Upper lobe of left lung (tissue), 4 donors: ENCODE measurements around the gene ASIP.

Experiments
- CTCF ChIP-seq, 6 experiments: fragments of 450-650 bp in 4 of 6; fragments of 200-600 bp in 2 of 6; sonication (generic) in 2 of 6; IDR thresholded peaks; one replicate each; pipeline ENCODE4 v1.5.1; 2016 to 2019; ENCODE audit warnings: antibody characterized with exemption in 6 of 6
- POLR2A ChIP-seq, 4 donors: fragments of 450-650 bp; IDR thresholded peaks; one replicate each; pipeline ENCODE4 v1.5.1; 2016 to 2017; ENCODE audit warnings: antibody characterized with exemption in 4 of 4, mild to moderate bottlenecking in 2 of 4
- POLR2AphosphoS5 ChIP-seq, 2 donors: sonication (generic); formaldehyde crosslinking; IDR thresholded peaks; one replicate each; pipeline ENCODE4 v1.5.1; 2017; ENCODE audit warnings: antibody characterized with exemption in 2 of 2

DNA sequence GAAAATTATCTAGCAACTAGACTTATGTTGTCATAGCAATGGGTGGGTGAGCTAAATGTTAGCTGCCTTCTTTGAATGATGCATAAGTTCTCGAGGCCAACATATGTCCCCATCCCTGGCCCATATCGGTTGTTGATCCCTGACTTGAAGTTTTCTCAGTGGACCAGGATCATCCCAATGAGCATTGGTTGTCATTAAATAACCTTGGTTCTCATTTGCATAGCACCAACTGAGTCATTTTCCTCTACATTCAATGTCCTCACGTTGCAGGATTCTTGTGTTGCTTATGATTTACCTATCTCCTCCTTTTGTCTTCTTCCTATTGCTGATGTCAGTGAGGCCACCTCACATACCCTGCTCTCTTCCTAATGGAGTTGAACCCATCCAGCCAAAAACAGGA lies 74.0 kb downstream of the ASIP start:
- no peak for TF ChIP-seq POLR2A (IDR thresholded peaks at IDR 0.05)
- no peak for TF ChIP-seq CTCF (IDR thresholded peaks at IDR 0.05)
- no peak for TF ChIP-seq POLR2AphosphoS5 (IDR thresholded peaks at IDR 0.05)
